ENCODE results near the gene SLC8B1.

SLC8B1 gene

GRCh38 chr12:113322343-113322742 is 12.6 kb downstream of the SLC8B1 start:
- no peak for DNase-seq
- TF ChIP-seq POLR2A (IDR thresholded peaks at IDR 0.05; ENCODE audit: low read length) (no peak), GATA1 (IDR thresholded peaks at IDR 0.05; ENCODE audit: low read depth, low read length) (no peak)

- no peak for DNase-seq
- TF ChIP-seq POLR2A (IDR thresholded peaks at IDR 0.05; ENCODE audit: low read length): no peak
- no peak for TF ChIP-seq GATA1 (IDR thresholded peaks at IDR 0.05; ENCODE audit: low read depth, low read length)
These were observed 14.5 kb downstream of the SLC8B1 start for GRCh38 chr12:113320401-113320800.

DNA sequence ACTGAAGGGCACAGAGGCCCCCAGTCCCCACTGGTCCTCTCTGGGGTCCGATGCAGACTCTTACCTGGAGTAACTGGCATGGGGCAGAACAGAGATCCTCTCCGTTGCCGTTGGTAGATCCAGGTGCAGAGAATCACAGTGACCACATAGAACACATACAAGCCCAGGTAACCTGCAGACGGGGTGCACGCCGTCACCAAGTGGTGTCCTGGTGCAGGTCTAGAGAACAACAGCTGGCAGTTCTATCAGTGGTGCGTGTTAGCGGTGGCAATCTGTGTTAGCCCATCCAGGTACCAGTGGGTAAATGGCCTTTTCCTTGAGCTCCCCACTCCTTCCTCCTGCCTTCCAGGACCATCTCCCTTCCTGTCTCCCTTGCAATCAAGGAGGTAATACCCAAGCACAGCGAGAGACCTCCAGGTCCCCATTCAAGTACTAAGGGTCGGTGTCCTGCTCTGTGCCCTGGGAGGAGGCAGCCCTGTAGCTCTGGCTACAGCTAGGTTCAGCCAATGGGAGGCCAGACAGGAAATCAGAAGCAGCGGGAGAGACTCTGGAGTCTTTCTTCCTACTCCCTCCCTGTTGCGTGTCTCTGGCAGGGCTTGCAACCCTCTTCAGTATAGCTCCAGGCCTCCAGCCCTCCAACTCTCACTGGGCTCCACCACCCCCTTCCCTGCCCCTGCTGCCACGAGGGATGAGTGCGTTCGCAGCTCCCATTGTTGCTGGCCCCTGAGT is 15.8 kb downstream of the SLC8B1 start:
- TF ChIP-seq POLR2A (IDR thresholded peaks at IDR 0.05; ENCODE audit: low read length) (no peak), GATA1 (IDR thresholded peaks at IDR 0.05; ENCODE audit: low read depth, low read length) (no peak)
- DNase-seq: no peak

DNA sequence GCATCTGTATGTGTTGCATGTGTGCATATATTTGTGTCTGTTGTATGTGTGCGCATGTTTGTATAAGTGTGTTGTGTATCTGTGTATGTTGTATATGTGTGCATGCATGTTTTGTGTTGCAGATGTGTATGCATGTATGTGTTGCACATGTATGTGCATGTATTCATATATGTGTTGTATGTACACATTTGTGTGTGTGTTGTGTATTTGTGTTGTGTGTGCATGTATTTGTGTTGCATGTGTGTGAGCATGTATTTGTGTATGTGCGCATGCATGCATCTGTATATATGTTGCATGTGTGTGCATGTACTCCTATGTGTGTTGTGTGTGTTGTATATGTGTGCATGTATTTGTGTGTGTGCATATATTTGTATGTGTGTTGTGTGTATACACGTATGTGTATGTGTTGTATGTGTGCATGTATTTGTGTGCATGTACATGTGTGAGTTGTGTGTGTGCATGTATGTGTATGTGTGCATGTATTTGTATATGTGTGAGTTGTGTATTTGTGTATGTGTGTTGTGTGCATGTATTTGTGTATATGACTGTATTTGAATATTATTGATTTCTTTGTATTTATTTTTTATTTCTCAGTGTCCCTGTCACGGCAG is 16.8 kb downstream of the SLC8B1 start:
- no peak for DNase-seq
- no peak for TF ChIP-seq GATA1 (IDR thresholded peaks at IDR 0.05; ENCODE audit: low read depth, low read length)
- no peak for TF ChIP-seq POLR2A (IDR thresholded peaks at IDR 0.05; ENCODE audit: low read length)

DNA sequence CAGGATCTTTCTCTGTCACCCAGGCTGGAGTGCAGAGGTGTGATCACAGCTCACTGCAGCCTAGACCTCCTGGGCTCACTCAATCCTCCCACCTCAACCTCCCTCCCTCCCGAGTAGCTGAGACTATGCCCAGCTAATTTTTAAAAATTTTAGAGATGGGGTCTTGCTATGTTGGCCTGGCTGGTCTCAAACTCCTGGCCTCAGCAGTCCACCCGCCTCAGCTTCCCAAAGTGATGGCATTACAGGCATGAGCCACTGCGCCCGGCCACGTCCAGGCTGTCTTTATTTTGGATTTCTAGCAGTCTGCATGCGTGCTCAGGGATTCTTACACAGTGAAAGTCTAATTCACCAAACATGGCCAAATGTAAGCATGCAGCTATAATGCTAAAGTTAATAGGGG is 17.8 kb downstream of the SLC8B1 start:
- TF ChIP-seq POLR2A (IDR thresholded peaks at IDR 0.05; ENCODE audit: low read length) (no peak), GATA1 (IDR thresholded peaks at IDR 0.05; ENCODE audit: low read depth, low read length) (no peak)
- no peak for DNase-seq

DNA sequence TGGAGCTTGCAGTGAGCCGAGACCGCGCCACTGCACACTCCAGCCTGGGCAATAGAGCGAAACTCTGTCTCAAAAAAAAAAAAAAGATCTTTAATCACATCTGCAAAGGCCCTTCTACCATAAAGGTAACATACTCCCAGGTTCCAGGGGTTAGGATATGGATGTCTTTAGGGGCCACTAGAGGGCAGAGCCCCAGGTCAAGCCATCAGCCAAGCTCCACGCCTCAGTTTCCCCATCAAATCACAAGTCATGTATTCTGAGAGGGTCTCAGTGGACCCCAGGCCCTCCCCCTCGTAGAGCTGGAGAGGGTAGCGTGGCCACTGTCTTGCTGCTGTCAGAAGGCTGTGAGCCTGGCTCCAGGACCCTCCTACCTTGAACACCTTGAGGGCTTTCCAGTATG is 18.8 kb downstream of the SLC8B1 start:
- TF ChIP-seq GATA1 (IDR thresholded peaks at IDR 0.05; ENCODE audit: low read depth, low read length): no peak
- no peak for TF ChIP-seq POLR2A (IDR thresholded peaks at IDR 0.05; ENCODE audit: low read length)
- DNase-seq: no peak

GRCh38 chr12:113315358-113315757 is 19.6 kb downstream of the SLC8B1 start:
- DNase-seq: no peak
- TF ChIP-seq POLR2A (IDR thresholded peaks at IDR 0.05; ENCODE audit: low read length) (no peak), GATA1 (IDR thresholded peaks at IDR 0.05; ENCODE audit: low read depth, low read length) (no peak)

GRCh38 chr12:113314121-113314529 is 20.8 kb downstream of the SLC8B1 start:
- DNase-seq: no peak
- no peak for TF ChIP-seq GATA1 (IDR thresholded peaks at IDR 0.05; ENCODE audit: low read depth, low read length)
- no peak for TF ChIP-seq POLR2A (IDR thresholded peaks at IDR 0.05; ENCODE audit: low read length)

GRCh38 chr12:113310489-113310888 is 24.4 kb downstream of the SLC8B1 start:
- DNase-seq: peak; percentile 14 to 30
- no peak for TF ChIP-seq POLR2A (IDR thresholded peaks at IDR 0.05; ENCODE audit: low read length)

GRCh38 chr12:113306382-113306781 is 28.5 kb downstream of the SLC8B1 start:
- TF ChIP-seq POLR2A (IDR thresholded peaks at IDR 0.05; ENCODE audit: low read length): no peak
- TF ChIP-seq GATA1 (IDR thresholded peaks at IDR 0.05; ENCODE audit: low read depth, low read length): no peak
- DNase-seq: no peak

DNA sequence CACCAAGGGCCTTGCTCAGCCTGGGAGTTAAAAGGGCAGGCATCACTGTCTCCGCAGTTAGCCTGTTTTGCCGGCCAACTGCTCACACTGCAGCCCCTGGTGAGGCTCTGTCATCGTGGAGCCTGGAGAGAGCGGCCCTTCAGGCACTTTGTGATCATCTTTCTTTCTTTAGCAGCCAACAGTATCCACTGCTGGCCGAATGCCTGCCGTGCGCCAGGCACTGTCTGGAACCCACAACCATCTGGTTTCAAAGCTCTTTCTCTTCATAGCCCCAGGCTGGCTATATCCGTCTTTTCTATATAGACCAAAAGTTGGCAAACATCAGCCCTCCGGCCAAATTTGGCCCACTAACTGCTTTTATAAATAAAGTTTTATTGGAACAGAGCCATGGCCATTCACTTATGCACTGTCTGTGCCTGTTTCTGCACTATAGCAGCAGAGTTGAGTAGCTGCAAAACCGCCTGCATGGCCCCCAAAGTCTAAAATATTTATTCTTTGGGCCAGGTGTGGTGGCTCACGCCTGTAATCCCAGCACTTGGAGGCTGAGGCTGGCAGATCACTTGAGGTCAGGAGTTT is 29.5 kb downstream of the SLC8B1 start:
- TF ChIP-seq POLR2A (IDR thresholded peaks at IDR 0.05; ENCODE audit: low read length) (no peak), GATA1 (IDR thresholded peaks at IDR 0.05; ENCODE audit: low read depth, low read length) (no peak)

DNA sequence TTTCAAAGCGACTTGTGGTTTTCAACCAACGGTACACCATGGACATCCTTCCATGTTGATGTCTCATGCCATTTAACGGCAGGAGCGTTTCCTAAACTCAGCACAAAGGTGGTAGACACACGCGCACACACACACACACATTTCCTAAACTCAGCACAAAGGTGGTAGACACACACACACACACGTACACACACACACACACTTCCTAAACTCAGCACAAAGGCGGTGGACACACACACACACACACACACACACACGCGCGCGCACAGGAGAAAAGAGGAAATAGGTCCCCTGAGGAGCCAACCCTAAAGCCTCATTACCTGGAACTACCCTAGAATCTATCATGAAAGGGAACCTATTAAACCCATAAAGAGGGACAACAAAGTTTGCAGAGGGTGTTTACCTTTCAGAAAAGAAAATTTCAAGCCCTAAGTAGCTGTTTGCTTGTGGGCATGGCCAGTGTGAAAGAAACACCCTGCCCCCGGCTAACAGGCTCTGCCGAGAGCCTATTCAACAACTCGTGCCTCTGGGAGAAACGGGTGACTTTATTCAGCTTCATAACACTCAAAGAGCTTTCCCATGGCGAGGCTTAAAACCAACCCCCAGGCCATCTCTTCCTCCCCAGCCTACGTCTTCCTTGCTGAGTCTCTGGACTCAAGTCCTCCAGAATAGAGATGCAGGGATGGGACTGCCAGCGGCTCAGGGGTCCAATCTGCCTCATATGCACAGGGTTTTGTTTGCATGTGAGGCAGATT is 31.8 kb downstream of the SLC8B1 start:
- TF ChIP-seq GATA1 (IDR thresholded peaks at IDR 0.05; ENCODE audit: low read depth, low read length): no peak
- TF ChIP-seq POLR2A (IDR thresholded peaks at IDR 0.05; ENCODE audit: low read length): no peak
- DNase-seq: no peak

More for the DNA sequence above, 29.5 kb downstream of the SLC8B1 start:
- no peak for DNase-seq

- TF ChIP-seq GATA1 (IDR thresholded peaks at IDR 0.05; ENCODE audit: low read depth, low read length) (no peak), POLR2A (IDR thresholded peaks at IDR 0.05; ENCODE audit: low read length) (no peak)
- no peak for DNase-seq
These were observed 32.4 kb downstream of the SLC8B1 start for GRCh38 chr12:113302466-113302865.

GRCh38 chr12:113301811-113302210 is 33.1 kb downstream of the SLC8B1 start:
- TF ChIP-seq POLR2A (IDR thresholded peaks at IDR 0.05; ENCODE audit: low read length) (no peak), GATA1 (IDR thresholded peaks at IDR 0.05; ENCODE audit: low read depth, low read length) (no peak)
- no peak for DNase-seq
